ENCODE data around the gene SLC6A6.

The SLC6A6 gene

DNA sequence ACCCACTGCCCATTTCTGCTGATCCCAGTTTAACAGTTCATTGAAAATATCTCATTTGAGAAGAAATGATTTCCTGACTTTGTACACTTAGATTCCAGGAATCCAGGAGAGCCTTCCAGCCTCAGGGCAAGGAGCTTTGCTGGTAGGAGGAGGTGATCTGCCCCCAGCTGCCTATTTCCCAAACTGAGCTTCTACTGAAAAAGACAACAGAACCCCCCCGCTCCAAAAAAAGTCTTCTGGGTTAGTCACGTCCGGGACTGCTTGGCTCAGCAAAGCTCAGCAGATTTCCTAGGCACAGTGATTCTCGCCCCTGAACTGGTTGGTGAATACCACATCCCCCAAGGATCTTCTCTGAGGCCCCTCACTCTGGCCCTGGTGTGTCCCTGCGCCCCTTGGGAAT is 13.1 kb downstream of the SLC6A6 start:
- in situ Hi-C loops (cut with MboI; ENCODE audit: low sequenced_read_pairs), result no loop called here

DNA sequence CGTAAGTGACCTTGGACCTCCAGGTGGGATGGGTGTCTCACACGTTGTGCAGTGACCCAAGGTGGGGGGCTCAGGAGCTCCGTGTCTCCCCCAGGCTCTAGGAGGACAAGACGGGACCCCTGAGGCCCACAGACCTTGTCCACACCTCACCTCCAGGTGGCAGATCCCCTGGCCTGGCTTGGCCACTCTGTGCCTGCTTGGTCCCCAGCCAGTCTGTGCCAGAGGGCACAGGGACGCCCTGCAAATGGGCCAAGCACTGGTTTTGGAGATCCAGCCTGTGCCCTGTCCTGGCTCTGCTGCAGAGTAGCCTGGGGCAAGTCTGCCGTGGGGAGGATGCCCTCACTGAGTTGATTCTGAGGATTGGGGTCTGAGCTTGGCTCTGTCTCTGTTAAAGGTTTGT is 14.0 kb downstream of the SLC6A6 start:
- in situ Hi-C loops (cut with MboI; ENCODE audit: low sequenced_read_pairs), result no loop called here

DNA sequence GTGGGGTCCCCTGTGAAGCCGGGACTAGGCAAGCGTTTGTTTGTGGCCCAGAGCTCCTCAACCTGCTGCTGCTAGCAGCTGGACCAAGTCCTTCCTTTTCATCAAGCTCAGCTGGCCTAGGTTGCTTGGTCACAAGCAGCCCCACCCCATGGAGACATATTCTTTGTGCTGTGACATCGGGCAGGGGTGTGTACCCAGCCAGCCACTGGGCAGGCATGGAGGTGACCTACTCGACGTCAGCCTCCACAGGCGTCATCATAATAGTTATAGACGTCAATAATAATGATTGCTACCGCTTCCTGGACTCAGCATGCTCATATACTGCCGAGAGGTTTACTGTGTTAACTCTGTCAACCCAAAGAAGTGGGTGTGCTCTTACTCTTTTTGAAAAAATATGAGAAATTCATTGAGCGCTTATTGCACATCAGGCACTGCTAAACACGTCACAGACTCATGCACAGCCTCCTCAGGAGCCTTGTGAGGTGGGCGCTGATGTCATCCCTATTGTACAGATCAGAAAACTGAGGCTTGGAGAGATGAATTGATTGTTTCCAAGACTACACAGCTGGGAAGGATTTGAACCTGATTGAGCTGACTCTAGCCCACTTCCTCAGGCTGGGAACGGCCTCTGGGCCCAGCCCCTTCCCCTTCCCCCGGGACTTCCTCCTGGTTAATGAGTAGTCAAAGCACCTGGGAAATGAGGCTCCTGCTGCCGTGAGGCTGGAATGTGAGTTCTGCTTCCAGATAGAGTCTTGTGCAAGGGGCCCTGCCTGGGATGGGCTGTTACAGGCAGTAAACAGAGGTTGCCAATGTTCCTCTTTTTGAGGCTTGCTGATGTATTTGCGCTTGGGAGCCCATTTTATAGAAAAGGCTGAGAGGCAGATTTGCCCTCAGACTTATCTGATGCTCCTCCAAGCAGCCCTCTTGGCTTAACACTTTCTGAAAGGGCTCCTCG is 16.2 kb downstream of the SLC6A6 start:
- in situ Hi-C loops (cut with MboI; ENCODE audit: low sequenced_read_pairs), result no loop called here

DNA sequence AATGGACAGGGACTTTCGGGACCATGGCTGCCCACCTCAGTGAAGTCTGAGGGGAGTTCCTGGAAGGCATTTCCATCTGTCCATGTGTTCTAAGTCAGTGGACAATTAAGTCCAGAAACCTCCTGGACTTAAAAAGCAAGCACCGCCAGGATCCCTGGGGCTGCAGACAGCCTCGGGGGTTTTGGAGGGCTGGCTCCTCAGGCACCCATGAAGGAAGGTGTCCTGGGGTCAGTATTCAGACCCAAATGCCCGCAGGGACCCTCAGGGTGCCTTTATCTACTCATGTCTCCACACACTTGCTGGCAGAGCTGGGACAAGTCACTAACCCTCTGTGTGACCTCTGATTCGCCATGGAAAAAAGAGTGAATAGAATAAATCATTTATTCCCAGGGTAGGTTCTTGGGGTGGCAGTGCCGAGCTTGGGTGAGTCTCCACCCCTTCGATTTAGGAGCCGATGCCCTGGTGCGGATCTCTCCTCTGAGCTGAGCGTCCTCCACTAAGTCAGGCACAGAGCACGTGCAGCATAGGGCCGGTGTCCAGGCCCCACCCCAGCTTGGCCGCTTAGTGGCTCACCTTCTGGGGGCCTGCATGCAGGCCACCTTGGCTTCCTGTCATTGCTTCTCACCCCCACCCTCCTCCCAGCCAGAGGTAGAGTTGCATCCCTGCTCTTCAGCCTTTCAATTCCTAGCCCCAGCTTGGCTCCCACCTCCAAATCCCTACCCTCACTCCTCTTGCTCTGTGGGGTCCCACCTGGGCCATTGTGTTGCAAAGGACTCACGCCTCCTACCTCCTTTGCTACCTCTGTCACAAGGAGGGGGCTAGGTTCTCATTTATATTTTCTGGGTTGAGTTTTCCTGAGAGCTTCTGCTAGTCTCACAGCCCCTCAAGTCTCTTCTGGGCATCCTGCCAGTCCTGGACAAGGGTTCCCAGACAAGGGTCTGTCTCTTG is 19.9 kb downstream of the SLC6A6 start:
- in situ Hi-C loops (cut with MboI; ENCODE audit: low sequenced_read_pairs), result no loop called here

DNA sequence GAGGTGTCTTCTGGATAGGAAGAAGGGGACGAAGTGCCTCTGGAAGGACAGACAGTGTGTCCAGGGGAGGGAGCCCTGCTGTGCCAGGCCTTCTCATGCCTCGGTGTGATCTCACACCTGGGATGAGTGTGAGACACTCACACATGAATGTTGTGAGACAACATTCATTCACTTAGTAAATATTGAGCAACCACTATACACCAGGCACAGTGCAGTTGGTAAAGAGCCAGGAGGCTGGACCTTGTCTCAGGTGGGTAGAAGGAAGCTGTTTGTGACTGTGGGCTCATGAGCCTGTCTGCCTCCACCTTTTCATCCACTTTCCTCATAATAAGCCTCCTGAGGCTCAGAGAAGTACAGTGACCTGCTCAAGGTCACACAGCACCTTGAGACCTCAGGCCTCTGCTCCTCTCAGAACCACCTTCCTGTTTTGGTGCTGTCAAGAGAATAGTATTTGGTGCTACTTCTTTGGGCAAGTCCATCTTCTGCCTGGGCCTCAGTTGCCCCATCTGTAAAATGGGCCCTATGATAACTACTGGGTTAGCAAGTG is 20.9 kb downstream of the SLC6A6 start:
- in situ Hi-C loops (cut with MboI; ENCODE audit: low sequenced_read_pairs), result no loop called here

DNA sequence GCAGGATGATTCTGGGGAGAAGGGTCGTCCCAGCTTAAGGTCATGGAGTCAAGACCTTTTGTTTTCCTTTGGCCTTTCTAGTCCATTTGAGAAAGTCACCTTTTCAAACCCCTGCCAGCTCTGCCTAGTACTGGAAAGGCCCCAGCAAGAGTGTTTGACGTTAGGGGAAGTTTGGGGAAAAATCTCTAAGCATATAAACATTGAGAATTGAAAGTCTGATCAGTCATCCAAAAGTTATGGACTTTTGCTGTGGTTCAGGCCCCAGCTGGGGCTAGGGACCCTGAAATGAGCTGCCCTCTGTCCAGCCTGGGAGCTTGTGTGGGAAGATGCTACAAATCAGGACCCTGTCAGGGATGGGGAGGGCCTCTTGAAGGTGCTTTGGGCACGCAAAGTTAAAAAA is 21.6 kb downstream of the SLC6A6 start:
- in situ Hi-C loops (cut with MboI; ENCODE audit: low sequenced_read_pairs), result no loop called here

DNA sequence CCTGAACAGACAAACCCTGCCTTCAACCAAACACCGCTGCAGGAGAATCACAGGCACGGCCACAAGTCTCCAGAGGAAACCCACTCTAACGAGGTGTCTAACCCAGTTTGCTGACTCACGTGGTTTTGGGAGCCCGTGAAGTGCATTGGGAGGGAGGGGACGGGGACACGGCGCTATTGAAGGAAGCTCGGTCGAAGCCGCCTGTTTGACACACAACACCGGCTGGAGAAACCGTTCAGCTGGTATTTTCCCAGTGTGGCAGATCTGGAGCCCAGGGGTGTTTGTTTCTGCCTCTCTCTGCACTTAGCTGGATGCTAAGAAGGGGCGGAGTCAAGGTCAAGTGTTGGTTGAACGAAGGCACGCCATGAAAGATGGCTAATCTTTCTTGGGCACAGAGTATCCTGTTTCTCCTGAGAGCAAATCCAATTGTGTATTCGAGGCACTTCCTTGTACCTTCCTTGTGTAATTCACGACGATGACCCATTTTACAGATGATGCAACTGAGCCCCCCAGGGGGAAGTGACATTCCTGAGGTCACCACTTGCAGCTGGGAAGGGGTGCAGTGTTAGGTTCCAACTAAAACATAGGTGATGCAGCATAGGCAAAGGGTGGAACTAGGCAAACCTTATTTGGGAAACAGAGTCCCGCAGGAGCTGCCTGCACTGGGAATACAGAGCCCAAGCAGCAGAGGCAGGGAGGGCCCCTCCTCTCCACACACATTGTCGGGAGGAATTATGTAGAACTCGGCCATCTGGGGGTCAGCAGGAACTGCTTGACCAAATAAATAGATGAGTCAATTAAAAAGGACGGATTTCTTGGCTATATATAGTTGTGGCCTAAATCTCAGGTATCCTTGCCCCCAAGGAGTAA is 22.5 kb downstream of the SLC6A6 start:
- in situ Hi-C loops (cut with MboI; ENCODE audit: low sequenced_read_pairs), result no loop called here

DNA sequence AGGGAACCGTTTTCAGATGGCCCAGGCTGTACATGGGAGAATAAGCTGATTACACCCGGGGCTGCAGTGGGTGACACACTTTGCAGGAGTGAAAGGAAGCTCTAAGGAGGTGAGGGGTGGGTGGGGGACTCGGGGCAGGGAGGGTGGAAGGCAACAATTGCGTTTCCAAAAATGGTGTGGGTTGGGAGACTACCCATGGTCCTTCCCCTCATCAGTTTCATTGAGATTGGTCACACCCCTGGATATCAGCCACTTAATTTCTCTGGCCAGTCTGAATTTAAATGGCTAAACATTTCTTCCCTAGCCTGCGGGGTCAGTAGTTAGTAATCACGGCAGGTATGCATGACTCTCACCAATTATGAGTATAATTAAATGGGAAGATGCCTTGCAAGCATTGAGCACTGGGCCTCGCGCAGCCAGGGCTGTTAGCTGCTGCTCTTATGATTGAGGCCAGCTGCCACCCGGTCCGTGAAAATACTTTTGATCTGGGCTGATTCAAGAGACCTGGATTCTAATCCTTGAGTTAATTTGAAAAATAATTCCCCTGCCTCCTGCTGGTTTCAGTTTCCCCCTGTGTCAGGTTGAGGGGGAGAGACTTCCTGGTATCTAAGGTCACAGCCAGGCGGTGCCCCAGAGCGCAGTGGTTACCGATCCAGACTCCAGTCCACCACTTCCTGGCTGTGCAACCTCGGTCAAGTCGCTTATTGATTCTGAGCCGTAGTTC is 23.3 kb downstream of the SLC6A6 start:
- in situ Hi-C loops (cut with MboI; ENCODE audit: low sequenced_read_pairs), result no loop called here

DNA sequence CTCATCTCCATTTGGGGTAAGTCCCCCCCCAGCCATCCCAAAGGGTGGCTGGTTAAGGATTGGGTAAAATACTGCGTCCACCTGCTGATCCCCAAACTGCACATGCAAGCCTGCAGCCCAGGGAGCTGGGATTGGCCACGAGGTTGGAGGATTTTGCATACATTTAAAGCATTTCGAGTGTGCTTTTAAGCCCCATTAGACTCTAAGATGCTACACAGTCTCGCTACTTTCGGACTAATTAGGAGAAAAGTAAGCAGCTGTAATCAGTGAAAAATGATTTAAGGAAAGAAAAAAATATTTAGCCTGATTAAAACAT is 23.9 kb downstream of the SLC6A6 start:
- in situ Hi-C loops (cut with MboI; ENCODE audit: low sequenced_read_pairs), result no loop called here

DNA sequence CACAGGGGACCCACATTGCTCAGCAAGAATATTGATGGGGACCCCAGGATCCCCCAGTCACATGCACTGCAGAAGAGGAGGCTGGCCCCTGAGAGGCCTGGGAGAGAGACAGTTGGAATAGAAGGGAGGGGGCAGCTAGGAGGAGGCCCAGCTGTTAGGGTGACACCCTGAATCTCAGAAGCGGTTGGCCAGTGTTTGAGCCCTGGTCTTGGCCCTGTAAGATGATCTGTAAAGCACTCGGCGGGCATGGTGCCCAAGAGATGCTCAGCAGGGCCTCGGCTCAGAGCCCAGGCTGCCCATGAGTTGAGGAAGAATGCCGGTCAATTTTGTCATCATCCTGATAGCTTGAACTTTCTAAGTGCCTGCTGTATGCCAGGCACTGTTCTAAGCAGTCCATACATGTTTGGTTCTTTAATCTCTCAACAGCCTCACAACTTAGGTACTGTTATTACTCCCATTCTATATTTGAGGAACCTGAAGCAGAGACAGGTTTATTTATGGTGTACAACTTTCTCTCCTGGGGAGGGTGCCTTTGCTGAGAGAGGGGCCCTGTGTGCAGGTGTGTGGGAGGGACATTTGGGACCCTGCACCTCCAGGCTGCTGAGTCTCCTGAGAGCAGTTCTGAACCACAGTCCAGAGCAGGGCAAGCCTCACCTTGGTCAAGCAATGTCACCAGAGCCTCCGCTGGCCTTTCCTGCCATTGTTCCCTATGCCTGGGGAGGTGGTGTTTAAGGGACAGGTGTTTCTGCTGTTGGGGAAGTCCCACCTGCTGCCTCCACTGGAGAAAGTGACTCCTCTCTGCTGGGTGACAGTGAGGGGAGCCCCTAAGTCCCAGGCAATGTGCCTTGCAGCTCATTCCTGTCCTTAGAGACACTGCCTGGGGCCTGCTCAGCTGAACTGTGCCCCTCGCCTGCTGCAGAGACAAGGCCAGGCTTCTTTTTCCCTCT is 26.0 kb downstream of the SLC6A6 start:
- in situ Hi-C loops (cut with MboI; ENCODE audit: low sequenced_read_pairs), result no loop called here

DNA sequence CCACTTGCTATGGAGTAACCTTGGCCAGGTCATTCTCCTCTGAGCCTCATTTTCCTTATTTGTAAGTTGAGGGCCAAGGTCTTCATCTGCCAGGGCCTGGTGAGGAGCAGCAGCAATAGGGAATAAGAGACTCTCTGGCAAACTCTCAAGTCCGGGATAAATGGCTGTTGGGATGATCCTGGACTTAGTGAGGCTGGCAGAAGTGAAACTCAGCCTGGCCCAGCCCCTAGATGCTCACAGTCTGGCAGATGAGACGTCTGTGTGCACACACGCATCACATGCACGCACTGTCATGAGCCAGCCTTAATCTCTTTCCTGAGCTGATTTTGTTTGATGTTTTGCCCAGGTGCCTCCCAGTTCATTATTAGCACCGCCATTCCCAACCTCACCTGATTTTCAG is 26.8 kb downstream of the SLC6A6 start:
- in situ Hi-C loops (cut with MboI; ENCODE audit: low sequenced_read_pairs), result no loop called here

DNA sequence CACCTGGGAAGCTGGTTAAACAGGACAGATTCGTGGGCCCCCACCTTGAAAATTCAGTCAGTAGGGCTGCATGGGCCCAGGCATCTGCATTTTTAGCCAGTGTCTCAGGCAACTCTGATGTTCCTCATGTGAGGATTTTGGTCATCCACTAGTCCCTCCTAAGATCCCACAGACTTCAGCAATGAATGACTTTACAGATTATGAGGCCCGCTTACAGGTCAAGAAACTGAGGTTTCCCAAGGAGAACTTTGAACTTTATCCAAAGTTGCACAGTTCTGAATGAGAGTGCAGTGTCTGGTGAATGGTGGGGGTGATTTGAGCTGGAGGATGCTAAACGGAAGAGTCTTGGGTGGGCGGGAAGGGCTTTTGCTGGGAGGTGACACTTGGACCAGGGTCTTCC is 27.2 kb downstream of the SLC6A6 start:
- in situ Hi-C loops (cut with MboI; ENCODE audit: low sequenced_read_pairs), result no loop called here

DNA sequence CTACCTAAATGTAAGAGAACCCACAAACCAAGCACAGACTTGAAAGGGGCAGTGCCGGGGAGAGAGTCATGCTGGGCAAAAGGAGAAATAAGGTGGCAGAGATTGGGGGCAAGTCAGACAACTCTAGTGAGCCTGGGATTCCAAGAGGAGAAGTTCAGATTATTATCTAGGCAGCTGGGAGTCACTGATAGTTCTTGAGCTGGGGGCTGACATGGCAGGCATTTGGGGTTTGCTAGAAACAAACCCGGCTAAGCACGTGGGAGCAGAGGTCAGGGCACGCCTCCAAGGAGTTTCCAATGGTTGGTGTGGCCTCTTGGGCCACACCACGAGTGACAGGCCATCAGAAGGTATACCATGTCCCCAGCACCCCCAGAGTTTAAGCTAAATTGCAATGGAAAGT is 27.6 kb downstream of the SLC6A6 start:
- in situ Hi-C loops (cut with MboI; ENCODE audit: low sequenced_read_pairs), result no loop called here

DNA sequence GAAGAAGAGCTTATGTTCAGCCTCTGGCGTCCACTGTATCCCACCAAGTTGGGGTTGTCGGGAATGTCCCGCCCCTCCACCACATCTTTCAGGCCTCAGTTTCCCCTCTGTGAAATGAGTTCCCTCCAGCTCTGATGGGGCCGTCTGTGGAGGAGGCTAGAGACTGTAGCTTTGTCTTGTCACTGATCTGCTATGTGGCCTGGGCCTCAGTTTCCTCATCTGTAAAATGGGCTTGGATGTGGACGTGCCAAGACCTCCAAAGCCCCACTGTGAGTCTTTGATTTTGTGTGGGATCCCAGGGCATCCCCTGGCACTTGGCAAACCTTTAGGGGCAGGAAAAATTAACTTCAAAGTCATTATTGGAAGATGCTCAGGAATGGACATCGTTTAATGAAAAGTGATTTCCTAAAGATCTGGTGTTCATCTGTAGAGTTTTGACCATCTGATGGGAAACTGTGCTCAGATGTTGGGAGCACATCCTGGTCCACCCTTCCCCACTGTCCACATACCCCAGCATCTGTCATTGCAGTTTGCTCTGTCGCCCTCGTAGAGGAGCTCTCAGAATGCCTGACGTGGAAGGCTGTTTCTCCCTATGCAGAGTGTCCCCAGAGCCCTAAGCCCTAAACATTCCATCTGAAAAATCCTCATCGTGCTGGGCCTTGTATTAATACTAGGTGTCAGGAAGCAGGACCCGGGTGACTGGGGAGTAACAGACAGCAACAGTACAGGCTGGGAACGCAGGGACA is 28.5 kb downstream of the SLC6A6 start:
- in situ Hi-C loops (cut with MboI; ENCODE audit: low sequenced_read_pairs), result no loop called here

DNA sequence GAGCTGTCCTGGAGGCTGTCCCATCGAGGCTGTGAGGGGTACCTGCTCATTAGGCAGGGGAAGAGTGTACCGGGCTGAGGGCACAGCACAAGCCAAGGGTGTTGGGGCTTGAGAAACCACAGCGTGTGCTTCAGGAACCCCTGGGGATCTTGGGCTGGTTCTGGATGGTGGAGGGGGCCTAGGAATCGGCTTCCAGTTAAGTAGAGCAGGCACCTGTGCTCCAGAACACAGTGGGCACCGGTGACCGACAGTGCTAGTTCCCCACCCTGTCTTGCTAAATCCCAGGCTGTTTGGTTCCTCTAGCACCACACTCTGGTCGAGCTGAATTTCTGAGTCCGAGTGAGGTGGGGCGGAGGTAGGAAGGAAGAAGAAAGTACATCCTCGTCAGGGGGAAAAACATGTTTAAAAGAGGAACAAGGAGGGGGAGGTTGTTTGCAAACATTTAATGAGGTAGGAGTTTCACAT is 29.1 kb downstream of the SLC6A6 start:
- in situ Hi-C loops (cut with MboI; ENCODE audit: low sequenced_read_pairs), result no loop called here

DNA sequence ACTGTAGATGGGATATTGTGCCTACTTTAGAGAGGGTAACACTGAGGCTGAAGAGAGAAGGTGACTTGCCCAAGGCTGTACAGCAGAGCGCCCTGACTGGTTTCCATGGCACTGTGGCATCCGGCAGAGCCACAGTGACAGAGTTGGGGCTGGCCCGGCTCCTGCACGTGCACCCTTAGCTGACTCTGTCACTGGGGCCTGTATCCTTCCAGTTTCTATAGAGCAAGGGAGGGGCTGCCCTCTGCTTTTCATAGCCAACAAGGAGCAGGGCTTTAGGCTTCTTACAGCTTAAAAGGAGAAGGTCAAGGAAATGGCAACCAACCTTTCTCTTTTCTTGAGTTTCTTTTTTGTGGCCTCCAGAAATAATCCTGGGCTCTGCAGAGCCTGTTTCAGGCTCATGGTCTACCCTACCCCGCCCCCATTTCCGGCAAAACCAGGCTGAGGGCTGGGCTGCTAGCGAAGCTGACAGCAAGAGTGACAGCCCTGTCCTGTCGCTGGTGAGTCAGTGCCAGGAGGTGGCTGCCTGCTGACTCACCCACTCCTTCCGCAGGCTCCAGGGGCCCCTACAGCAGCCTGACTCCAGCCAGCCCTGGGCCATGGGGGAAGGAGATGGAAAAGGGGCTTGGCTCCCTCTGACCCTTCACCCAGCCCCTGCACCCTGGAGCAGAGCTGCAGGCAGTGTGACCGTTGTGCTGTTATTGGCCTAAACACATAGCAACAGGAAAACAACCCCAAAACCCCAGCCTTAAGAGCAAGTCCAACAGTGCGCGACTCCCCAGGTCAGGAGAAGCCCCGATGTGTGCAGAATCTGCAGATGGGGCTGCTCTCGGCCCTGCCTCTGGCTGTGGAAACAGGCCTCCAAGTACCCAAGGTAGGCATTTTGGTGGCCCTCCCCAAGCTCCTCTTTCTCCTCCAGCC is 29.8 kb downstream of the SLC6A6 start:
- in situ Hi-C loops (cut with MboI; ENCODE audit: low sequenced_read_pairs), result no loop called here

DNA sequence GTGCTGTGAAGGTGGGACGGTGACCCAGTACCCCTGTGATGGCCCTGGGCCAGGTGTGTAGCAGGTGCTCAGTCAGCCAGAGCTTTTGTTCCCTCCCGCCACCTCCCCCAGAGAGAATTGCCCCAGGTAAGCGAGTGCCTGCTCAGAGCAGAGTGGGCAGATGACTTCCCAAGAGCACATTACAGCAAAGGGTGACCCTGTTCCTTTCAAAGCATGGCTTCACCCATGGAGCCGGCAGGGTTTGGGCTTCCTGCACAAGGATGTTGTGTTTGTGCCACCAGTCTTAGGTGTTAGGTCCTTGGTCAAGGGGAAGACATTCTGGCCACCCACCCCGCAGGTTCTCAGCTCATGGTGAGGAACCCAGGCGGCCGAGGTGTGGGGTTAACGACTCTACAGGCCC is 30.7 kb downstream of the SLC6A6 start:
- in situ Hi-C loops (cut with MboI; ENCODE audit: low sequenced_read_pairs), result no loop called here
